HG02610 (cell line): Measurements from ENCODE around the gene OPRL1.

Experiments
- ATAC-seq: cut with Tn5 transposase; IDR thresholded peaks from one replicate; pipeline ENCODE4 v1.9.1; 2021; ENCODE audit warnings: mild to moderate bottlenecking, moderate library complexity; ENCODE audit not compliant: unreplicated experiment

The OPRL1 gene

DNA sequence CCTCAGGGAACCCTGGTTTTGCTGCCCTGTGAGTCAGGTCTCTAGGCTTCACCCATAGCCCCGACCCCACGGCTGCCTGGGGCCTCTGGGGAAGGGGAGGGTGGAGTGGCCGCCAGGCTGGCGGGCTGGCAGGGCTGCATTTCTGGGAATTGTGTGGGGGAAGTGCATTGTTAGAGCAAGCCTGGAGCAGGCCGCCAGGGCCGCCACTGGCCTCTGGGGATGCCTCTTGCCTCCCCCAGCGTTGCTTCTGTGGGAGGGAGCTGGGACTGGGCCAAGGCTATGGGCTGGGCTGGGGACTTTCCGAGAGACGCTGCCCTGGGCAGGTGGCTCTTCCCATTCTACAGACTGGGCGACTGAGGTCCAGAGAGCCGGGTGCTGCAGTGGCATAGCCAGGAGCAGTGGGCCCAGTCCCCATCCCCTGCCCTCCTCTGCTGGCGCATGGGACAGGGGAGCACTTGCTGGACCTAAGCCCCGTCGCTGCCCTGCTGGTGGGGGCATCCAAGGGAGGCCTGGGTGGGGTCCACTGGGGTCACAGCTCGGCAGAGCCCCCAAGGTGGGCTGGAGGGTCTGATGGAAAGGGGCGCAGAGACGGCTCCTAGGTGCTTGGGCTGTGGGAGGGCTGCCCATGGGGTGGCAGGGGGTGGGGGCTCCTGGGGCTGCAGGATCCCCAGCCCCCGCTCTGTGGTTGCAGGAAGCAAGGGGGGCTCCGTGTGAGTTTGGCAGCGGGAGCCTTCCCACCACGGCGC is 23.8 kb upstream of the OPRL1 start:
- no peak for ATAC-seq

DNA sequence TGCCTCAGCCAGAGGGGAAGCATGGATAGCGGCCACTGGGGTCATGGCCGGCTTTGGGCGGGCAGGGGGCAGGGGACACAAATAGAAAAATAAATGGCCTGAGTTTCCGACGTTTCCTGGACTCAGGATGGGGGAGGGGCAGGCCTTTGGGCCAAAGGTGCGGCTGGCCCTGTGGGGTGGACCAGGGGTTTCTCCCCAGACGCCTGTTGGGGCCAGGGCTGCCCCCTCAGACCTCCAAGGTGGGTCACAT is 23.3 kb upstream of the OPRL1 start:
- no peak for ATAC-seq

DNA sequence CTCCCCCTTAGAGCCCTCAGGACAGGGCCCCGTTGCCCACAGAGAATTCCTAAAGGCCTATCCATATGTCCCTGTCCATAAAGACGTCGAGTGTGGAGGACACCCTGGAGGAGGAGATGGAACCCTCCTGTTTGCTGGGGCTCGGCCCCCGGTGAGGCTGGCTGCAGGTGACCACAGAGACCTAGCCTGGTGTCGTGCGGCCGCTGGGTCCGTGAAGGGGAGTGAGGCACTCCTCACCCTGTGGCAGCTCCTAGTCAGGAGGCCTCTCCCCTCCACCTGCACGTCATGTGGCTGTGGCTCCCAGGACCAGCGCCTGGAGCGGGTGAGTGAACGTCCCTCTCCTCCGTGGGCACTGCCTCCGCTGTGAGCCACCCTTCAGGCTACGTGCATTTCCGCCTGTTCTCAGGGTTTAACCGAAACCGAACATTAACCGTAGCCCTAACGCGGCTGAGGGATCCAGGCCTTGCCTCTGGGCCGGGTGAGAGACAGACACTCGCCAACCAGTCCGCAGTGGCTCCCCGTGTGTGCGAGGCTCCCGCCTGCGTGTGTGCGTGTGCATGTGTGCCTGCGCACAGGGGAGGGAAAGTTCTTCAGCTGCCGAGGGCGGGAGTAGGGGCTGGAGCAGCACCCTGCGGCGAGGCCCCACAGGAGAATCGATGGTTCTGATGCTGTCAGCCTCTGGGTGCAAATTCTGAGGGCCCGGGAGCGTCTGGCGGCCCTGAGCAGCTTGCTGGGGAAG is 22.8 kb upstream of the OPRL1 start:
- ATAC-seq = no peak

DNA sequence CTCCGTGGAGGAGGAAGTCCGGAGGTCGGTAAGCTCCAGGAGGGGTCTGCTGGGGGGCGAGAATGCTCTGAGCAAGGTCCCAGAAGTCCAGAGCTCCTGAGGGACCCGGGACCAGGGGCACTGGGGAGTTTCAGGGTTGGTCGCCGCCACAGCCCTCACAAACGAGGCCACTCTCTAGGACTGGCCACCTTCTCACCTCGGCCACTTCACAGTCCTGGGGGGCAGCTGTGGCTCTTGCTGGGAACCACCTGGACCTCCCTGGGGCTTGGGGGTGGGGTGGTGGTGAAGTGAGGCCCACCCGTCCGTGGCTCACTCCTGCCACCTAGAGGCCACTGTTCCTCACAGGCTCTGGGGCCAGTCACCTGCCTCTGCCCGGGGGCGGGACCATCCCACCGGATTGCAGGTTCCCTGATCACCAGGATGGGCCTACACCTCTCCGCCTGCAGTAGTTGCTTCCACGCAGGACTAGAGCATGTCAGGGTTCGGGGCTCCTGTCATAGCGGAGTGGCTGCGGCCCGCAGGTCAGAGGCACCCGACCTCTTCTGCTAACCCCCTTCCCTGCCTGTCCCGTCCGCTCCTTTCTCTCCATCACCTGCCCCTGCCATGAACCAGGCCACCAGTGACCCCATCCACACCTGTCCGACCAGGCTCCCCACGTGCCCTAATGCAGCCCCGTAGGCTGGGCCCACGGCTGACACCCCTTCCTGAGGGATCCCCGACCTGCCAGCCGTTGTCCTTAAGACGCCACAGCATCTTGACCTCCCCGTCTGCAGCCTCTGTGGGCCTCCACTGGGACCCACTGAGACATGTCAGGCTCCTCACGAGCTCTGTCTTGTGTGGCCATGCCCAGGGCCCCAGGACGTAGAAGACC is 22.0 kb upstream of the OPRL1 start:
- ATAC-seq = no peak

DNA sequence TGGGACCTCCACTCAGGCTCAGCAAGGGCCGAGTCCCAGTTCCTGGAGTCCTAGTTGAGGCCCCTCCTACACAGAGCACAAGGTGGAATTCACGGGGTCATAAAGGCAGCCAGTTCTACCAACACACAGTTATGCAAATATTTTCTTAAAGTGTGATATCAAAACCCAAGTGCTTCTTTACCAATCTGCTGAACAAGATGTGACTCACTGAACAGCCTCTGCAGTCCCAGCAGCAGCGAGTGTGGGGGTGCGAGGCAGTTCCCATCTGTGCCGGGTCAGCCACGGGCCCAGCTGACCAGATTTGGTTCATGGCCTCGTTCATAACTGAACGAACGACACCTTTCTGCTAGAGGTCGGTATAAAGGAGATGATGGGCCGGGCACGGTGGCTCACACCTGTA is 21.3 kb upstream of the OPRL1 start:
- no peak for ATAC-seq

DNA sequence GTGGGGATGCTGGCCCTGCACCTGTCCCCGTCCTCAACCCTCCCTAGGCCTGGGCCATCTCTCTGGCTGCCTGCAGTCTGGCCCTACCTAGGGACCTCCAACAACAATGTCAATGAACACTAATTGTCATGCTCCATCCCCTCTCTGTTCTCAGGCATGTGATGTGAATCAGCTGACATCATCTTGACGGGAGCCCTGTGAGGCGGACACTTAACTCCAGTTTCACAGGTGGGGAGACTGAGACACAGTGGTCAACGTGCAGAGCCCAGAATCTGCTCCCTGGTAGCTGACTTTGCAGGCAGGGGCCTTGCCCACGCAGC is 17.6 kb upstream of the OPRL1 start:
- no peak for ATAC-seq

DNA sequence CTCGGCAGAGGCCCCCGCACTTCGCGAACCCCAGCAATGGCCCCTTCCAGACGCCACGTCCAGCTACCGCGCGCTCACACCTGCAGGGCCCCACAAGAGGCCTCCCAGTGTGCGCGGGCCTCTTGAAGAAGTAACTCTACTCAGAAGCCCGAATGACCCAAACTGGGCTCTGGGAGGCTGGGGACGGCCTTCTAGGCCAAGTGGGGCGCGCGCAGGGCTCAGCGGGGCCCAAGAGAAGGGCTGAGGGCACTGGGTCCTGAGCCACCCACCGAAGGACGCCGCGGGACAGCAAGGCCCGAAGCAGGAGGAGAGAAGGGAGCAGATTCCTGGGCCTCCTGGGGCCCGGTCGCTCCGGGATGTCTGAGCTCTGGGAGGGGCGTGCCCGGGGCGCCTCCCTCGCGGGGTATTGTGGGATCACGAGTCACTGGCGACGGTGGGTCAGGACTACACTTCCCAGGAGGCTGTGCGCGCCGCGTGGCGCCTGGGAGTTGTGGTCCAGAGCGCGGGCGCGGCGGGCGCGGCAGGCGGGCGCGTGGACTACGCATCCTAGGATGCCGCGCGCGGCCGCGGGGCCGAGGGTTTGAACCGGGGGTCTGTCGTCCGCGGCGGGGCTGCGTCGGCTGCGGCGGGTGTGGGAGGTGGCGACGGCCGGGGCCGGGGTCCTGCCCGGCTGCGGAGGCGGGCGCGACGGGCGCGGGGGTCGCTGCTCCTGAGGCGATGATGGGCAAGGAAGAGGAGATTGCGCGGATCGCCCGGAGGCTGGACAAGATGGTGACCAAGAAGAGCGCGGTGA is 17.1 kb upstream of the OPRL1 start, which contains the start of gene TCEA2:
TCEA2 (plus strand) TSS at position 603 of the 793 bp plus-strand sequence; CDS start at position 718, 115 bp downstream.
- ATAC-seq = peak; percentile 77

DNA sequence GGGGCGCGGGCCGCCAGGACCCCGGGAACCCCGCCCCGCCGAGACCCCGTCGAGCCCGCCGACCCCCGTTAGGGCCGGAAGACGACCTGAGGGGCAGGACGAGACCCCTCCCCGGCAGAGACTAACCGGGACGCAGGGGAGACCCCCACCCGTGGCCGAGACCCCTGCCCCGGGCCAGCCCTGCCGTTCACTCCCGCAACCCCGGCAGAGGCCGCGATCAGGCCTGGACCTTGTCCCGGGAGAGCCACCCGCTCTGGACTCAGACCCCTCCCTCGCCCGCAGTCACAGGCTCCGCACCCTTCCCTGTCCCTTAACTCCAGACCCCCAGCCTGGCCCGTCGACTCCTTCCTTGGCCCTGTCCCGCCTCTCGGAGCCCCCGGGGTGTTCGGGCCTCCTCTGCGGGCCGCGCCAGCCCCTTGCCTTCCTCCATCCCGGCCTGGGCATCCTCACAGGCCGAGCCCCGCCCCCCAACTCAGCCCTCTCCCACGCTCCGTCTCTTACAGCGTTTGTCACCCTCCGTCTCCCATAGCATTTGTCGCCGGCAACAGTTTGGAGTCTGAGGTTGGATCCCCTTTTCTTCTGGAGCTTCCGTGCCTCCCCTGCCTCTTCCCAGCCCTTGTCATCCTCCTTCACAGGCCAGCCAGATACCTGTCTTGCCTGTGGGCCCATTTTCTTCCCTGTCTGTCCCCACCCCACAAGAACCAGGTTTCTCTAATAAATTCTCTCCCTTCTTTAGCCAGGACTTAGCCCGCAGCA is 16.3 kb upstream of the OPRL1 start:
- ATAC-seq = no peak

DNA sequence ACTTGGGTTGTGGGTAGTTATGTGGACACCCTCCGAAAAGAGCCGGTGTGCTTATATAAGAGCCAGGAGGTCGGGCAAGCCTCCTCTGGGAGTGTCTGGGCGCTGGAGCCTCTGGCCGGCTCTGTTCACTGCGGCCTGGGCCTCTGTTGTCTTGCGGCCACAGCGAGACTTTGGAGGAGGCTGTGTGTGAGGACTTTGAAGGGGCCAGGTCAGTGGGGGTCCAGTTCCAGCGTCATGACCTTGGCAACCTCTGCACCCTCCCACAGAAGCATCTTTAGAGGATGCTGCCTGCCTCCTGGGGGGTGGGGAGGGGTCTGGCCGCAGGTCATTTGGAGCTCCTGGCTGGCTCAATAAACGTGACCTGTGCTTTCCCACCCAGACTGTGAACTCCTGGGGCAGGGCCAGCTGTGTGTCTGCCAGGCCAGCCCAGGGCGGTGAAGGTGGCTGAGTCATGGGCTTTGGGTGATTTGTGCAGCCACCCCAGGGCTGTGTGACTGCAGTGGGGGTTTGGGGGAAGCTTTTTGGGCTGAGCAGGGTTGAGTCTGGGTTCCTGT is 15.7 kb upstream of the OPRL1 start:
- no peak for ATAC-seq

DNA sequence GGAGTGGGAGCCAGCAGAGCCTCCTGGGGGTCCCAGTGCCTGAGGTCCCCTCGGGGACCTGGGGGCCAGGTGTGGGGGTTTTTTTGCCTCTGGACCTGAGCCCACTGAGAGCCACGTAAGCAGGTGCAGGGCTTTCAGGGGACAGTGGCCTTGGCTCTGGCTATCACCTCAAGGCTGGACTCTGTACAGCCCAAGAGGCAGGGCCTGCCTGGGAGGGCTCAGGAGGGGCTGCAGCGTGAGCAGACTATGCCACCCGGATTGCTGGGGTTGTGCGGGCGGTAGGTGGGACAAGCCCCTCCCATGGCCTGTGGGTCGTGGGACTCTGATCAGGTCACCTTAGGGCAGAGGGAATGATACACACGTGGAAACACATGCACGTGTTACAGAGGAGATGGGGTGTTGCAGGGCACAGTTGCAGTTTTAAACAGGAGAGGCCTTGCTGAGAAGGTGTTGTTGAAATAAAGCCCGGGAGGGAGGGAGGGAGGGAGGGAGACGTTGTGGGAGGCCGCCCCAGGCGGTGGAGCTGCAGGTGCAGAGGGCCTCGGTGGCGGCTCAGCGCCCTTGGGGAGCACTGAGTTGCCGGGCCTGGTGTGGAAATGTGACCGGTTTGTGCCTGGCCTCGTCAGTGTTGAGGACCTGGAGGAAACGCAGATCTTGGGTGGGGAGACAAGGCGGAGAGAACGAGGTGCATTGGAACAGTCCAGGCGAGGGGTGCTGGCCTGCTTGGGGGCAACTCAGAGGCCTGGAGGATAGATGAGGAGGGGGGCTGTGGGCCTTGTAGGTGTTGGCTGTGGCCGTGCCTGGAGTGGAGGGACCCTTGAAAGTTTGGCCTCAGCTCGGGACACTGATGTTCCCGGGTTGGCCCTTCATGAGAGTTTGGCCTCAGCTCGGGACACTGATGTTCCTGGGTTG is 14.6 kb upstream of the OPRL1 start:
- ATAC-seq = no peak

DNA sequence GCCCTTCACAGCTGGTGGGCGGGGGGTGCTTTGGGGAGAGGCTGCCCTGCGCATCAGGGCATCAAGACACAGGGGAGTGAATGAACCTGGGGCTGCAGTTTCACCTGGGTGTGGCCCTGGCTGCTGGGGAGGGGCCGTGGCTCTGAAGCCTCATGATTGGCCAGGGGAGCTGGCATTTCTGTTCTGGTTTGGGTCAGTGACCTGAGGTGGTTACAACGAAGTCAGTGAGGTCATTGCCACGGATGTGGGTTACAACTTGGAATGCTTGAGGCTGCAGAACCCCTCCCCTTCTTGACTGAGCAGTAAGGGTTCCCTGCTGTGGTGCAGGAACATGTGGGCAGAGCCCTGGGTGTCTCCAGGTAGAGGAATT is 13.9 kb upstream of the OPRL1 start:
- peak; percentile 23 for ATAC-seq

DNA sequence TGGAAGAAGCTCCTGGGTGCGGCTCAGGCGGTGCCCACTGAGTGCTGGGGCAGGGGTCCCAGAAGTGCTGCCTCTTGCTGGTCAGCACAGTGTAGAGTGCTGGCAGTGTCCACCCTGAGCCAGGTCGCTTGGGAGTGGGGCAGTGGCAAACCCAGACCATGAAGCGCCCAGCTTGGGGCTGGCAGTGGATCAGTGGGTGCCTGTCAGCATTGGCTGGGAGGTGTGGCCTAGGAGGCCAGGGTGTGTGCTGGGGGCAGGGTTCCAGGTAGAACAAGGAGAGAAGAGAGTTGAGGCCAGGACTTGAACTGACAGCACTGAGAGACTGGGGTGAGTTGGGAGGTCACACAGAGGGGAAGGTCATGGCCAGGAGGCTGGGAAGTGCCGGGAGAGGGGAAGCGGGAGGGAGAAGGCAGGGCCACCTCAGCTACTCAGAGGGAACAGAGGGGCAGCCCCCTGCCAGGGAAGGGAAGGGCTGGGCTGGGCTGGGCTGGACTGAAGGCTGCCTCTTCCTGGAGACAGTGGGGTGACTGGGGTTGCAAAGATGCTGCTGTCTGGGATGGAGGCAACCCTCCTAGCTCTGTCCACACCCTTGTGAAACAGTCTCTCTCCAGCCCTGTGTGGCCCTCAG is 12.8 kb upstream of the OPRL1 start:
- ATAC-seq = no peak

DNA sequence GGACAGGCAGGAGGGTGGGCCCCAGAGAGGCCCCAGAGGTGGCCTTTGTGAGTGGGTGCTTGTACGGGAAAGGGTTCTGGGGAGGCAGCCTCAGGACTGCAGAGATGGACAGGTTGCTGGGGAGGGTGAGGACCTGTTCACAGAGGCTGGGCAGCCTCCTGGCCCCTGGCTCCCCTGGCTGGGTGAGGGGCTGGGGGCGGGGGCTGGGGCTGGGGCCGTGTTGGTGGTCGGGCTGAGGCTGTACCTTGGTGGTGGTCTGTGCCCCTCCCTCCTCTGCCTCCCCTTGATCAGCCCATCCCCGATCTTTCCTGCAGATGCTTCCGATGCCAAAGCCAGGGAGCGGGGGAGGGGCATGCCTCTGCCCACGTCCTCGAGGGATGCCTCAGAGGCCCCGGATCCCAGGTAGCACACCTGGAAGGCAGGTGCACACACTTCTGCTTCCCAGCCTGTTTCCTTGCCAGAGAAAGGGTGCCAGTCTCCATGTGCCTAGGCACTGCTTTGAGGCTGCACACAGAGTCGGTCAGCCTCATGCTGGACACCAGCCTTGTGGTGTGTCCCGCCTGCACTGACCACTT is 12.1 kb upstream of the OPRL1 start:
- no peak for ATAC-seq

DNA sequence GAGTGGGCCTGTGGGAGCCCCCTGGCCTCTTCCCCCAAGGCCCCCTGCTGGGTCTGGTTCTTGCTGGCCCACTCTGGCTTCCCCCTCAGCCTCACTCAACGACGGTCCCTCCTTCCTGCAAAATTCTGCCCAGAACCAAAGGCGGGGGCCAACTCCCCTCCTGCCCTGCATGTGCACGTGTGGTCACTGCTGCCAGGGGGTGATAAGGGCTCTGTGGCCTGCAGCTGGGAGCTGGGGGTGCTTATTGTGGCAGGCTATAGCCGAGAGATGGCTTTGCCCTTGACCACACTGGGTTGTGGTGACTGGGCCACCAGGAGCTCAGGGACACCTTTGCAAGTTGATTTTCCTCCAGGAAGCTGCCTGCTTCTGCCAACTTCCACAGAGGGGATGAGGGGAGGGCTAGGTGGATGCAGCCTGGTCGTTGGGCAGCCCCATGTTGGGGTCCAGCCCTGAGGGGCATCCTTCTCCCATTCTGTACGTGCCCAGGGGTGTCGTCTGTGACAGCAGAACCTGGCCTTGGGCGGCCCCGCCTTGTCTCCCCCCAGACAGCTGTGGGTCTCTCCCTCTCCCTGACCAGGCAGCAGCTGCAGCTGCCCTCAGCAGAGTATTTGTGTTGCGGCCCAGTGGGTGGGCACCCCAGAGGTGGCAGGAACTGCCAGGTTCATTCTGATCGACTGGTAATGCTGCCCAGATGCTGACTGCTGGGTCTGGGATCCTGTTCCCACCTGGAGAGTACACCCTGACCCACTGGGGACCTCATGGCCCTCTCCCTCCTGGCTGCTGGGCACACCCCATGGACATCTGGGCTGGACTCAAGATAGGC is 11.3 kb upstream of the OPRL1 start:
- no peak for ATAC-seq

DNA sequence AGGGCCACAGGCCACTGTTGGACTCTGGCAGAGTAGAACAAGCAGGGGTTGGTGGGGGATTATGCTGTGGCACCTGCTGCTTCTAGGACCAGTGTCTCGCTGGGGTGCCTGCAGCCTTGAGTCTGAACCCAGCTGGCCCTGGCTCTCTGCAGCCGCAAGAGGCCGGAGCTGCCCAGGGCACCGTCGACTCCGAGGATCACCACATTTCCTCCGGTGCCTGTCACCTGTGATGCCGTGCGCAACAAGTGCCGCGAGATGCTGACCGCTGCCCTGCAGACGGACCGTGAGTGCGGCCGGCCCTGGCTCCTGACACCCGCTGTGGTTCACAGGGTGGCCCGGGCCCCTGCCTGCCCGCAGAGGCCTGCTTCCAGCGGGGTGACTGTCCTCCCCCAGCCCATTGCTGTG is 10.7 kb upstream of the OPRL1 start:
- no peak for ATAC-seq

DNA sequence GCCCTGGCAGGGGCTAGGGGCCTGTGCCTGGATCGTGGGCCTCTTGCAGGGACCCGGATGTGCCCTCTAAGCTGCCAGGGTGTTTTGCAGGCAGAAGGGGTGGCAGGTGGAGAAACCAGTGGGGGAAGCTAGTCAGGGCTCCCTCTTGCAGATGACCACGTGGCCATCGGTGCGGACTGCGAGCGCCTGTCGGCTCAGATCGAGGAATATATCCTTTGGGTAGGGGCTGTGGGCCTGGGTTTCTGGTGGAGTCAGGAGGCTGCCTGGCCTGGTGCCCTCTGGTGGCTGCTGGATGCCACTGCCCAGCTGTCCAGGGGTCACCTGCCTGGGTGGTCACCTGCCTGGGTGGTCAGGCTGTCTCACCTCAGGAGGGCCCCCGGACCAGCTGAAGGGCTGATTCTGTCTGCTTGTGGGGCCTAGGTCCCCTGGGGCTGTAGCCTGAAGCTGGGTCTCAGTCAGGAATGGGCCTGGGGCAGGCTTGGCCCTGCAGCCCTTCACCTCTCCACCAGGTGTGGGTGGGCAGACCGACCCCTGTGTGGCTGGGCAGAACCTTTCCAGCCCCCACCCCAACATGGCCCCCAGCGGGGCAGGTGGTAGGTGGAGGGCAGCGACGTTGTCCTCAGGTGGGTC is 10.2 kb upstream of the OPRL1 start:
- no peak for ATAC-seq
